T-helper 2 cell treated with Interferon-gamma antibody and Interleukin-4, amounts not matched to agents 100 ng/mL and 5 ng/mL, for 36 hours (primary cell): Measurements from ENCODE around the gene MYMX. TPM values are rescaled to one million over a fixed set of nuclear protein-coding genes. Genes with fewer than 3 reads are reported as not detected.
"Not testable (repeated sequence)": the region's sequence is repeated elsewhere in the genome, so short reads cannot be mapped to it uniquely, and the experiment has no call there.

Experiments
- intact Hi-C: fragments of 100-400 bp; cut with micrococcal nuclease; formaldehyde crosslinking; loops from one replicate; pipeline ENCODE4 v1.15.1; 2023
- total RNA-seq: library from RNA; stranded (reverse); gene quantifications from 2 replicates; pipeline ENCODE4 v1.2.3, GENCODE V29; 2022

Gene MYMX
- total RNA-seq, 1 donor from 2014 or later = not detected

DNA sequence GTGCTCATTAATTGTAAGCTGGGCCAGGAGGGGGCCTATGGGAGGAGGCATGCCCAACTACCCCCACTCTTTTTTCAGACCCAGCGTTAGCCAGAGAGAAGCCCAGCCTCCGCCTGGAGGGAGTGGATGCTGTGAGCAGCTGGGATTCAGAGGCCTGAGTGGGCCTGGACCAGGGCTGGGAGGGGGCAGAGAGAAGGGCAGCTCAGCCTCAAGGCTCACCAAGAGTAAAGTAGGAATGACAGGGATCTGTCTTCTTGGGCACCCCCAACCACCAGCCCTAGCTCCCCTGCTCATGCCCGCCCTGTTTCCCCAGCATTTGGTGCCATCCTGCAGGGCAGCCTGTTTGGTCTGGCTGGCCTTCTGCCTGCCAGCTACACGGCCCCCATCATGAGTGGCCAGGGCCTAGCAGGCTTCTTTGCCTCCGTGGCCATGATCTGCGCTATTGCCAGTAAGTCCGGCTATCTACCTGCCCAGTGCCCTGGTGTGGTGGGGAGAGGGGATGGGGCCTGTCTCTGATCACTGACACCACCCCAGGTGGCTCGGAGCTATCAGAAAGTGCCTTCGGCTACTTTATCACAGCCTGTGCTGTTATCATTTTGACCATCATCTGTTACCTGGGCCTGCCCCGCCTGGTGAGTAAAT is 13.4 kb downstream of the MYMX start:
- intact Hi-C loops = no loop called here

DNA sequence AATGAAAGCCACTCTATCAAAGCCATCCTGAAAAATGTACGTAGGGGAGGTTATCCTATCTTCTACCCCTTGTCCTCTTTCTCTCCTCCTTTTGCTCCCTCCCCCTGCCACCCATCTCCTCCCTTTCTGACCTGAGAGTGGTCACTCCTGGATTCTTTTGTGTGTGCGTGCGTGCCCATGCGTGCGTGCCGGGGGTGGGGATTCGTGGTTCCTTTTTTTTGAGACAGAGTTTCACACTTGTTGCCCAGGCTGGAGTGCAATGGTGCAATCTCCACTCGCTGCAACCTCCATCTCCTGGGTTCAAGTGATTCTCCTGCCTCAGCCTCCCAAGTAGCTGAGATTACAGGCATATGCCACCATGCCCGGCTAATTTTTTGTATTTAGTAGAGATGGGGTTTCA is 14.7 kb downstream of the MYMX start:
- intact Hi-C loops = not testable (repeated sequence)

DNA sequence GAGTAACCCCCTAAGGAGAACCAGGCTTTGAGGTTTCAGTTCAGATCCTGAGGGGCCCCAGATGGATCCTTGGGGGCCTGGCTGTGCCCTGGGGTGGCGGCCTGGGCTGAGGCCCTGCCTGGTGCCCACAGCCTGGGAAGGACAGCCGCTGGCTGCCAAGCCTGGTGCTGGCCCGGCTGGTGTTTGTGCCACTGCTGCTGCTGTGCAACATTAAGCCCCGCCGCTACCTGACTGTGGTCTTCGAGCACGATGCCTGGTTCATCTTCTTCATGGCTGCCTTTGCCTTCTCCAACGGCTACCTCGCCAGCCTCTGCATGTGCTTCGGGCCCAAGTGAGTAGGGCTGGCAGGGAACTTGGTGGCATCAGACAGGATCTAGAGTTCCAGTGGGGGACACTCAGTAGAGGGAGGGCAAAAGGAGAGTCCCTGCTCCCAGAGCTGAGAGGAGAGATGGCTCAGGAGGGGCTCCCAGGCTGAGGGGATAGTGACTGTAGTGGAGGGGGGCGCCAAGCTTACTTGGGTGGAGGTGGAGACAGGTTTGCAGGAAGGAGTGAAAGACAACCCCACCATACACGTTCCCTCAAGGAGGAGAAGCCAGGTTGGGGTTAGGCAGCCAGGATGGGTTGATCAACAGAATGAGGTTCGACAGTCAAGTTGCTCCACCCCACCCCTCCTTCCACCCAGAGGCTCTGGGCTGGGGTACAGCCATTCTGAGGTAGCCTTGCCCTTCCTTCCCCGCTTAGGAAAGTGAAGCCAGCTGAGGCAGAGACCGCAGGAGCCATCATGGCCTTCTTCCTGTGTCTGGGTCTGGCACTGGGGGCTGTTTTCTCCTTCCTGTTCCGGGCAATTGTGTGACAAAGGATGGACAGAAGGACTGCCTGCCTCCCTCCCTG is 16.2 kb downstream of the MYMX start:
- intact Hi-C loops = no loop called here

DNA sequence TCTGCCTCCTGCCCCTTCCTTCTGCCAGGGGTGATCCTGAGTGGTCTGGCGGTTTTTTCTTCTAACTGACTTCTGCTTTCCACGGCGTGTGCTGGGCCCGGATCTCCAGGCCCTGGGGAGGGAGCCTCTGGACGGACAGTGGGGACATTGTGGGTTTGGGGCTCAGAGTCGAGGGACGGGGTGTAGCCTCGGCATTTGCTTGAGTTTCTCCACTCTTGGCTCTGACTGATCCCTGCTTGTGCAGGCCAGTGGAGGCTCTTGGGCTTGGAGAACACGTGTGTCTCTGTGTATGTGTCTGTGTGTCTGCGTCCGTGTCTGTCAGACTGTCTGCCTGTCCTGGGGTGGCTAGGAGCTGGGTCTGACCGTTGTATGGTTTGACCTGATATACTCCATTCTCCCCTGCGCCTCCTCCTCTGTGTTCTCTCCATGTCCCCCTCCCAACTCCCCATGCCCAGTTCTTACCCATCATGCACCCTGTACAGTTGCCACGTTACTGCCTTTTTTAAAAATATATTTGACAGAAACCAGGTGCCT is 16.9 kb downstream of the MYMX start:
- intact Hi-C loops = no loop called here

DNA sequence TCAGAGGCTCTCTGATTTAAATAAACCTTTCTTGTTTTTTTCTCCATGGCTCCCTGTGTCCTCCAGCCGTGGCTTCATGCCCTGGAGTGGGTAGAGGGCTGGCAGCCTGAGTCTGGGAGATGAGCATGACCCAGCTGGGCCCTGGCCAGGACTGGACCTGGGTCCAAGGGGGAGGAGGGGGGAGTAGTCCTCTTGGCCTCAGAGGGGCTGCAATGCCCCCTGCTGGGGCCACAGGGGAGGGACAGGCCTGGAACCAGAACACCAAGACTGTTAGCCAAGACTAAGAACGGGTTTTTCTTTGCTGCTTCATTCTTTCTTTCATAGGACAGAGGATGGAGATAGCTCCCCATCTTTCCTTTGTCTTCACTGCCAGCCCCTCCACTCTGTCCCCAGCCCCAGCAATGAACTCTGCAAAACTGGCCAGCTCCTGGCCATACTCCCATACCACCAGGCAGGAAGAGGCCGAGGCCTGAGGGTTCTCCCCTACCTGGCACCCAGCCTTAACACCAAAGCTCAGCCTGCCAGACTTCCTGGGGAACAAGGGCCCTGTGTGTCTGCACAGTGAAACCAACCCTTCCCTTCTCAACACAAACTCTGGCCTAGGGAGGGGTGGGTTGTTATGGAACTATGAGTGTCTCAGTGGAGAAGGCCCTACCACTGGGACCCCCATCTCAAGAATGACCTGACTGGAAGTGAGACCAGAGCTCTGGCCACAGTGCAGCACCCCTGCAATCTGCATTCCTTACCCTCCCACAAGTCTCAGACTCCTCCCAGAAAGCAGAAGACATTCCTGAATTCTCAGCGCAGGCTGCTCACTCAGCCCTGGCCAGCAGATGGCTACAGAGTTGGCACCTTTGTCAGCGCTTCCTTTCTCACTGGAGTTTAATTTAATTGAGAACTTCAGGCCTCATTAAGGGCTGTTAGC is 17.6 kb downstream of the MYMX start:
- intact Hi-C loops = no loop called here

DNA sequence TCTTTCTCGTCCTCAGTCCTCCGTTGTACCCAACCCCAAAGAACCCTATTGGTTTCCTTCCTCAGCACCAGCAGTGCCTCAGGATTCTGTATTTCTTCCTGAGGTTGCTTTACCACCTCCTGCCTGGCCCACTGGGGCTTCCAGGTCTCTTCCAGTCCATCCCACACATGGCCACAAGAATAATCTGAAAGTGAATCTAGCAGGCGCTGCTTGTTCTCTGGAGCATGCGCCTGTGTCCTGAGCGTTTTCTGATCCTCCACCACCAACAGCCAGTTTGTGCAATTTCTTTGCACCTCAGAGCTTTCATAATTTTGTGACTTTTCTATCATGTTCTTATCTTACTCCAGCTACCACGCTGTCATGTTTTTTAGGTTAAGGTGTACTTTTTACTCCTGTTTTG is 18.5 kb downstream of the MYMX start:
- intact Hi-C loops = no loop called here

DNA sequence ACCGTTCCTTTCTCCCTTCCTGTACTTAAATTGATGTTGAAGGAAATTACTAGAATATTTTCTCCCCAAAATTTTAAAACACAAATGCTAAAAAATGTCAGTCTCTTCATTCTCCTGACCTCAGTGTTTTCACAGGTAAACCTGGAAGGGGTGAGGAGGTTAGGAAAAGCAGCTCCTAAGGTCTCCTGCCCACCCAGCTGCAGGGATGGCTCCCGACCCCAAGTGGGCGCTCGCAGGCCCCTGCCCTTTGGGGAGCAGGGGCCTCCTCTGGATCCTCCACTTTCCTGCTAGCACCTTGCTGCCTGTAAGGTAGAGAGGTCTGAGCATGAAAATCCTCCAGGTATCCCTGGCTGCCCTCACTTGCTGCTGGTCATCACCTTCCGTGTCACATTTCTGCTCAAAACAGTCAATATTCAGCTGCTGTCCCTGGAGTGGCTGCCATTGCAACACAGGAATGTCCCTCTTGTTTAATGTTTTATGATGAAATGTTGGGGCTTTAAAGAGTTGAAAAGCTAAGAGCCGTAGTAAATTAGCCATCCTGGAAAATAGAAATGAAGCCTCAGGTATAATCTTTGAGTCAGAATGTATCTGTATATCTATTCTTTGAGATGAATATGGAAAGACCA is 19.3 kb downstream of the MYMX start:
- intact Hi-C loops = no loop called here

DNA sequence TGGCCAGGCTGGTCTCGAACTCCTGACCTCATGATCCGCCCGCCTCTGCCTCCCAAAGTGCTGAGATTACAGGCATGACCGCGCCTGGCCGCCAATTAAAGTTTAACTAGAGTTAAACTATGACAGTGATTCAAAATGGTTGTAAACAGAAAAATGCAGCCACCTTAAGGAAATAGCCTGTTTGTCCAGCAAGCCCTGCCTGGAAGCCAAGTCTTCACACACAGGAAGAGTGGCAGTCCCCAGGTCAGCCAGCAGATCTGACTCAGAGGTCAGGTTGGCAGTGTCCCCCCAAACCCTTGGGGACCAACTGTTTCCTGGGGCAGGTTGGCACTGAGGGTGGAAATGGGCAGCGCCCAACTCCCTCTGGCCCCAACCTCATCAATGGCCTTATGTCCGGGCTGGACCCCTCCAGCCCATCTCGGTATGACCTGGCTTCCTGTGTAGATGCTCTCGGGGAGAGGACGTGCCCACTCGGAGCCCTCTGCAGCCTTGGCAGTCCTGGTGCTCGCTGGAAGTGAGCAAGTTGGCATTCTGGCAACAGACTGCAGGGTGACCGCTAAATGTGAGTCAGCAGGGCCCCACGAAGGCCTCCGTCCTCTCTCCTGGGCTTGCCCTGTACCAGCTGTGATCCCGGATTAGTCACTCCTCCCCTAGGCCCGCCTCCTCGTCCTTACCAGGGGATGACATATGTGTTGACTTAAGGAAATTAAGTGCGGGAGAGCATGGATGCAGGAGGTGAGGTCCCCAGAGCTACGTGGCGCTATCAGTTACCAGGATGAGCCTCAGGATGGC is 20.5 kb downstream of the MYMX start:
- intact Hi-C loops = loop anchor here (1.0 kb wide), 1 partner anchor 141 kb away; no protein-coding TSS in a partner anchor

DNA sequence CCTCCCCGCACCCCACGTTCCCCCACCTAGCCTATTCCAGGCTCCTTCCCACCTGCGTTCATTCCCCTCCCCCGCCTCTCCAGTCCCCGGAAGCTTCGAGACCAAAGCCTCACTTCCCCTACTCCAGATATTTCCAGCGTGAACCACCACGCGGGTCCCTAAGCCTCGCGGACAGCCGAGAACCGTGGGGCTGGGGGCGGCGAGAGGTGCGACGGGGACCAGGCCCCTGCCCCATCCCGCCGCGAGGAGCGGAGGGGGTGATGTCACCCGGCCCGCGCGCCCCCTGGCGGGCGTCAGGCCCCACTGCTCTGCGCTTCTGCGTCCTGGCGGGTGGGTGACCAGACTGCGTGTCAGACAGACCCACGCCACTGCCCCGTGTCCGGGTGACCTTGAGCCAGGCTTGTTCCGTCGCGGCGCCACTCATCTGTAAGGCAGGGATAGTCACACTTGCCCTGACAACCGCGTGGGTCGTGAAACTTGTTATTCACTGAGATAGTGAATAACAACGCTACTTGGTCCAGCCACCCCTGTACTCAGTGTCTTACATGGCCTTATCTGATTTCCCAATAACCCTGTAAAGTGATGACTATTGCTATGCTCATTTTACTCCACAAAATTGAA is 21.2 kb downstream of the MYMX start:
- intact Hi-C loops = loop anchor here (1.0 kb wide), 4 partner anchors 8 to 142 kb away; no protein-coding TSS in a partner anchor

DNA sequence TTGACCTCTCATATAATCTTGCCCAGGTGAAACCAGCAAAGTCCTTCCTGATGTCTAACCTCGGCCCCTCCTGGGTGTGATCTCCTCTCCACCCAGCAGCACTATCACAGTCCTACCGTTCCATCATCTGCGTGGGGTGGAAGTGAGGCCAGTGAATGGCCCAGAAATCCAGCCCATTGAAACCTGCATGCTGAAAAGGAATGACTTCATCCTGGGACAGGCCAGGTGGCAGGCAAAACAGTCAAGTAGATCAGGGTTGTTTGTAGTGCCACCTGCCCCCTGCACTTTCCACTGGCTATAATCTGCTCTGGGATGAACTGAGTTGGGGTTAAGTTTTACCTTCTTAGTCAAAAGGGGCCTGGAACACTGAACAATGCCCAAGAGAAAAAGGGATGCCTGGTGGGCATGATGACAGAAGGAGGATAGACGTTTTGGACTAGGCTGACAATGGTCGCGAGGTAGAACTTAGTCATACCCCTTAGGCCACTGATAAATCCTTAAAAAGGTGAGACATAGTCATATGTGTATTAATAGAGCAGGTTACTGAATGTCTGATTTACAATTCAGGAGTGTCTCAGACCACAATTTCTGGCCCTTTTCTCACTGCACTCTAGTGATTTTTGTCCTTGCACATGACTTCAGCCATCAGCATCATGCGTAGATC is 22.1 kb downstream of the MYMX start:
- intact Hi-C loops = loop anchor here (1.0 kb wide), 3 partner anchors 7 to 67 kb away; no protein-coding TSS in a partner anchor

DNA sequence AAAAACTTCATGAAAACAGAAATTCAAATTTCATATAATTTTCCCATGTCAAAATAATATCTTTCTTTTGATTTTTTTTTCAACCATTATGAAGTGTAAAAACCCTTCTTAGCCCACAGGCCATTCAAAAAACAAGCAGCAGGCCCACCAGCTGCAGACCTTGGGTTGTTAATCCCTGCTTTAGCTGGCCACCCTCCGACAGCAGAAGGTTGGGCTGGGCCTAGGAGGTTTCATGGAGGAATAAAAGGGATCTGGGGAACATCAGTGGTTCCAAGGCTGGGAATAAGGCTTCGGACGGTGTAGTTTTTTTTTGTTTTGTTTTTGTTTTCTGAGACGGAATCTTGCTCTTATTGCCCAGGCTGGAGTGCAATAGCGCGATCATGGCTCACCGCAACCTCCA is 26.6 kb downstream of the MYMX start:
- intact Hi-C loops = no loop called here

DNA sequence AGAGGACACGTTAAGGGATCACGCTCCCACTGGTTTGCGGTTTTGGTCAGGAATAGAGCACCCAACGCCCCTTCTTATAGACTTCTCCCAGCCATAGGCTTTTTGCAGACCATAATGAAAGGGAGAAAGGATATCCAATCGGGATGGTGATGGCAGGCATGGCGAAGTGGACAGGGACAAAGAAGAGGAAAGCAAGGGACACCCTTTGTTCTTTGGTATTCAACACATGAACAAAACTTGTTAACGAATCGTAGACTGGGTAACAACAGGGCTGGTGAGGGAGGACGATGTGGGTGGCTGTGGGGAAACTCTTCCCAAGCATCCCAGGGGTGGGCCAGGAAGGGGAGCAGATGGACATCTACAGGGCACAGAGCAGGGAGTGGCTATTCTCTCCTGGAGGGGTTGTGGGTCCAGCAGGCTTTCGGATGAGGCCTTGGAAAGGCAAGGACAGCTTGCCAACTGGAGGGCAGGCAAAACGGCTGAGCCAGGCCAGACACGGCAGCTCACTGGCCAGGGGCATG is 28.7 kb downstream of the MYMX start:
- intact Hi-C loops = loop anchor here (5.0 kb wide), 2 partner anchors 118 to 473 kb away; partner anchors contain the start of genes MRPL14, TMEM63B and VEGFA

DNA sequence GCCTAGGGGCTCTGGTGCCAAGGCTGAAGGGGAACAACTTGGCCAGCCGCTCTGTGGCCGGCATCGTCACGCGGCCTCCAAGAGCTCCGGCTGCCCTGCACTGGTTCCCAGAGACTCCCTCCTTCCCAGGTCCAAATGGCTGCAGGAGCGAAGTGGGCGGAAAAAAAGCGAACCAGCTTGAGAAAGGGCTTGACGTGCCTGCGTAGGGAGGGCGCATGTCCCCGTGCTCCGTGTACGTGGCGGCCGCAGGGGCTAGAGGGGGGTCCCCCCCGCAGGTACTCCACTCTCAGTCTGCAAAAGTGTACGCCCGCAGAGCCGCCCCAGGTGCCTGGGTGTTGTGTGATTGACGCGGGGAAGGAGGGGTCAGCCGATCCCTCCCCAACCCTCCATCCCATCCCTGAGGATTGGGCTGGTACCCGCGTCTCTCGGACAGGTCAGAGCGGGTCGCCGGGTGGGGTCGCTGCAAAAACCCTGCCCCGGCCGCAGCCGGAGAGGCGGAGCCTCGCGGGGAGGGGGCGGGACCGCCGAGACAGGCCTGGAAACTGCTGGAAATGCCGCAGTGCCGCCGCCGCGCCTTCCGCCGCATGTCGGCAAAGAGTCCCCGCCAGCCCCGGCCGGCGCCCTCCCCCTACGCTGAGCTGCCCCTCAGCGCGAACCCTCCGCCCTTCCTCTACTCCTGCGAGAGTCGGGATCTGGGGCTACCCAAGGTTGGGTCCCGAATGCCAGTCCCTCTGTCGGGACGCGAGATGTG is 29.4 kb downstream of the MYMX start:
- intact Hi-C loops = loop anchor here (1.0 to 5.0 kb wide), 5 partner anchors 8 to 617 kb away; partner anchors contain the start of genes GTPBP2, MRPL14, TMEM63B and VEGFA

DNA sequence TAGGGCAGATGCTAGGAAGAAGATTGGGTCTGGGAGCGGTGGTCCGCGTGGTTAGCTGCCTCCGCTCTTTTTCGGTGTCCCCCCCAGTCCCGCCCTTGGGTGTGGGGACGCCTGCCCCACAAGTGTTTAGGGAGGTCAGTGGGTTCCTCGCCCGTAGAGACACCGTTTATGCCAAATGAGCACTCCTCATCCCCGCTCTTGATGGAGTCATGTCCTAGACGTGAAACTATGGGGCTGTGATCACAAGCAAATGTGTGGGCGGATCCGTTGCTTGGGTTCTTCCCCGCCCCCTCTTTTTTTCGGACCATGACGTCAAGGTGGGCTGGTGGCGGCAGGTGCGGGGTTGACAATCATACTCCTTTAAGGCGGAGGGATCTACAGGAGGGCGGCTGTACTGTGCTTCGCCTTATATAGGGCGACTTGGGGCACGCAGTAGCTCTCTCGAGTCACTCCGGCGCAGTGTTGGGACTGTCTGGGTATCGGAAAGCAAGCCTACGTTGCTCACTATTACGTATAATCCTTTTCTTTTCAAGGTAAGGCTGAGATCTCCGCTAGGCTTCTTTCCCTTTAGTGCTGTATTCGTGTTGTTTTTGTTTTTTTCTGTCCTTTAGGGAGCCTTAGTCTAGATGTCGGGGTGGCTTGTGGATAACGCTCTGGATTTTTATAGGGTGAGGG is 30.1 kb downstream of the MYMX start, which contains the start of gene HSP90AB1:
HSP90AB1 (plus strand) TSS at position 439 of the 675 bp plus-strand sequence. CDS start 1,529 bp downstream, outside the sequence.
- intact Hi-C loops = loop anchor here (1.0 to 5.0 kb wide), 7 partner anchors 8 to 618 kb away; partner anchors contain the start of genes GTPBP2, MRPL14, SLC35B2 and TMEM63B

DNA sequence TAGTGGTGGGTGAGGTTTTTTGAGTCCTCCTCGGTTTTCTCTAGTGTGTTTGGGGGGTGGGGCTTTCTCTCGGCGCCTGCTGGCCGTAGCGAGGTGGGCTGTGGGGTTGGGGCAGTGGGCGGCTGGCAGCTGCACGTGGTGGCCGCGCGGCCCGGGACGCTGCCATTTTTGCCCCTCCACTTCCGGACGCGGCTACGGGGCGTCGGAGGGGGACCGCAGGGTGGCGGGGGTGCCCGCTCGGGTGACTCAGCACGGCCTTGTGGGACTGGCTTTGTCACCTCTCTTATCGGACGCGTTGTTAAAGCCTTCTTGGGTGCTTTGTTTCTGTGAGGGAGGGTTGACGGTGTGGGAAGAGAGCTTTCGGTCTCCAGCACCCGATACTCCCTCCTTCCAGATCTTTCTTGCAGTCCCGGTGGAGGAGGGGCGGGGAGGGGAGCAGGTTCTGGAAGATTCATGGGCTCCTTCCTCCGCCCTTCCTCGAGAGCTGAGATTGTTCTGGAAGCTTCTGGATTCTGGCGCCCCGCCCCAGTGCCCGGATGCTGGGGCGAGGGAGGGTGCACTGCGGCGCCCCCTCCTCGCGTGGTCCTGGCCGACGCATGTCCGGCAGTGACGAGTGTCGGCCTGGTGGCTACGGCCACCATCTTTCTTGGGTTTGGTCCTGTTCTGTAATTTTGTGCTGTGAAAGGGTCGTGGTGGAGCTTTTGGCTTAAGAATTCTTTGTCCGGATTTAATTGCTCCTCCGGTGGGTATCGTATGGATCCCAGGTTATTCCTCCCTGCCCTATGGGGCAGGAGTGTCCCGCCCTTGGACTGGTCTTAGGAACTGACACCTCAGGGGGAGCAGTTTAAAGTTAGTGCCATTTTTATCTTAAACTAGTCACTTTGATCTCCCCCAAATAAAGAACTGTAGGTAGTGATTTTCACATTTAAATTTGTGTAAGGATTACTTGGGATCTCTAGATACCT is 30.9 kb downstream of the MYMX start:
- intact Hi-C loops = loop anchor here (1.0 to 5.0 kb wide), 5 partner anchors 10 to 619 kb away; partner anchors contain the start of genes GTPBP2, MRPL14, SLC35B2 and TMEM63B
